NCI-H1417 treated with DMSO at 0.1 percent for 48 hours (cell line): Measurements from ENCODE around the gene HIGD1C.
"Not testable (repeated sequence)": the region's sequence is repeated elsewhere in the genome, so short reads cannot be mapped to it uniquely, and the experiment has no call there.

Experiments
- DNase-seq: peaks from one replicate; lab custom pipeline; 2025; lab: John Stamatoyannopoulos, UW

Gene HIGD1C

DNA sequence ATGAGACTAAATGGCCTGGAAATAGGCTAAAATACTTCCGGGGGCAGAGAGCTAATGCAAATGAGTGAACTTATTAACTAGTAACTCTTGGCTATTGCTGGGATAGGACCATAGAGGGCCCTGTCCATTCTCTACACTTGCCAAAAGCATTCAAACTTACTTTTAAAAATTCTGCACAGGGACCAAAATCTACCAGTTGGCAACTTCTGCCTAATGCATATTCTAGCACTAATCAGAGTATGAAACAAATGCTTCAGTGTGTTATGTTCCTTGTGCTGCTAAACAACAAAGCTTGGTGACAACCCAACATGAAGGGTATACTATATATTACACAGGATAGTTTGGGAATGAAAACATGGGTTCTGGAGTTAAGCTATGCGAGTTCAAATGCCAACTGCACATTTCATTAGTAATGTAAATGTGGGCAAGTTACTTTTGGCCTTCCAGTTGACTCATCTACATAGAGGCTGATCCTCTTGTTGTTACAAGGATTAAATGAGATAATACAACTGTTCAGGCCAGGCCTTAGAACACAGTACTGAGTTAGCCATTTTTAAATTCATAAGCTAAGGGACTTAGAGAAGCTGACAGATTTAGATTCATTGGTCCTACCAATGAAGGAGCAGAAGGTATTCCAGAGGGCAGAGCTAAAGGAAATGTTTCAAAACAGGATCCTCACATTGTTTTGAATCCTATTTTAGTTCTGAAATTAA lies 32.4 kb downstream of the HIGD1C start:
- no peak for DNase-seq

DNA sequence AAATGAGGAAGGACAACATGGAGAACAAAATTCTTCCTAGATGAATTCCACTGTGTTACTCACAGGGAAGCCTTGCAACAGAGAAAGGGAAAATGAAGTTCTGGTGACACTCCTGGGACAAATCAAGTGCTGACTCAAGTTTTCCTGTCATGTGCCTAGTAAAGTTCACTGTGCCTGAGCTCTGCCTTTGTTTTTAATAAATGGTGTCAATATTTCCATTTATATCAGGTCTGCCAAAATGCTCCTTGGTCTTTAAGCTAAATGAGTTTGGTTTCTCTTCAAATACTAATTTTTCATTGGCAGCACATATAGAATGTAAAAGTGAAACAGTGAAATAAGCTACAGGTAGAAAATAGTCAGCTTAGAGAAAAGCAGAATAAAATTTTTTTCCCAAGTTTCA lies 33.0 kb downstream of the HIGD1C start:
- no peak for DNase-seq

DNA sequence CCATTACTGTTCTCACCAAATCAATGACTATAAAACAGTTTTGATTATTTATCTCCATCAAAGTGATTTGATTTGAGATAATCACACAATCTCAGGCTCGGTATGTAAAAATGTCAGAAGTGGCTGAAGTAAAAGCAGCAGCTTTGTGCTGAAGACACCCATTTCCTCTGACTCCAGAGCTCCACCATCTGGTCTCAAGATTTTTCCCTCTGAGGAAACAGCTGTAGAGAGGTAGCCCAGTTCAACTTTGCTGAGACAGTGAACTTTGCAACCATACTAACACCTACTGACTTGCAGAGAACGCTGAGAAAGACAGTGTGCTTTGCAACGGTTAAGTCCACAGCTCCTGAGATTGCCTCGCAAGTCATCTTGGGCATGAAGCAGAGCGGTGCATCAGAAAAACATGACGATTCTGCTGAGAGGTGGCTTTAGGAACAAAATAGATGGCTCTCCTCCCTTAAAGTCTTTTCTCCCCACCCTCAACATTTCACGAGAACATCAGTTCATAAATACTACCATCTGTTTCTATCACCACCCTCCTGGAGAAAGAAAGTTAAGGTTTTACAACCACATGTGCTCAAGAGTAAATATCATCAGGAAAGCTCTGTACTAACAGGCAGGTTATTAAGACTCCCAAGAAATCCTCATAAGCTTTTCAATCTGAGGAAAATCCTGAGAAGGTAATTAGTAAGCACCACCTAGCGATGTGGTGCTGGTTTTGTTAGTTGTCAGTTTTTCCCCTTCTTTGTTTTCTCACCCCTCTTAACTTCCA lies 34.8 kb downstream of the HIGD1C start:
- no peak for DNase-seq

DNA sequence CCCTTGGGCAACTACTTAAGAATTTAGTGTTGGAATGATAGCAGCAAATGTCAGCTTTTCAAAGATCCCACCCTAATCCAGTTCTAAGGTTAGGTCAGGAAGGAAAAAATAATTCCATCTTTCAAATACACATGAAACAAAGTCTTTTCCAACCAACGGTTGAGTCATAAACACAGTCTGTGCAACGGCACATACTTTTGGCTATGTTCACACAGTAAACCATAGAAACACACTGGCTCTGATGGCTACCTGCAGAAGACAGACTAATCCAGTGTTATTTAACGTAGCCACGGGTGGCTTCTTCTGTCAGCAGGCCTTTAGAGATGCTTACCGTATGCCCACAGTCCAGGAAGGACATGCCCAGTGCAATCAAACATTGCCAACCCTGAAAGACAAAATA lies 35.7 kb downstream of the HIGD1C start:
- no peak for DNase-seq

DNA sequence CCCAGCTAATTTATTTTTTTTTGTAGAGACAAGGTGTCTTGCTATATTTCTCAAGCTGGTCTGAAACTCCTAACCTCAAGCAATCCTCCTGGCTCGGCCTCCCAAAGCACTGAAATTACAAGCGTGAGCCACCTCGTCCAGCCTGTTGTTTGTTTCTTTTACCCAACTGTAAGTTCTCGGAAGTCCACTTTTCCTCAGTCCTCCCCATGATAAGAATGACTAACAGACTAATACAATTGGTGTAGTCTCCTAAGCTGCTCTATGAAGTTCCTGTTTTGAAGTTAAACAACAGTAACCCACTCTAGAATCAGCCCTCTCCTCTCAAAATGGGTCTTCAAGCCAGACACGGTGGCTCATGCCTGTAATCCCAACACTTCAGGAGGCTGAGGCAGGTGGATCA lies 36.5 kb downstream of the HIGD1C start:
- no peak for DNase-seq

DNA sequence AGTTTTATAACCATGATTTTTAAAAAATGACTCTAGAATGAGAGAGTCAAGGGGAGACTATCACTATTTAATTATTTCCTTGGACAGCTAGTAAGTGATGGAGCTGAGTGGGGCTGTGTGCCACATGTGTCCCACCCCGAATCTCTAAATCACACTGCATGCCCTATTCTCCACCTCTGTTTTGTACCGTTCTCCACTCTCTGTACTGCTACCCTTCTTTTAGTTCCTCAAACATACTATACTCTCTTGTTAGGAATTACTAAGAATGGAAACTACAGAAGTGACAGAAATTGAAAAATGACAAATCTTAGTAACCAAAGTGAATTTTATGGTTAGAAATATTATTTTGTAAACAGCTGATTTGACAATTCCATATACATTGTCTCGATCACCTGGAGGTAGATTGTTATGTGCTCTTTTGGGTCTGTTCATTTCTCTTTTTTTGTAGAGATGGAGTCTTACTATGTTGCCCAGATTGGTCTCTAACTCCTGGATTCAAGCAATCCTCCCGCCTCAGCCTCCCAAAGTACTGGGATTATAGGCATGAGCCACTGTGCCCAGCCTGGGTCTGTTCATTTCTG lies 37.9 kb downstream of the HIGD1C start:
- DNase-seq = no peak

DNA sequence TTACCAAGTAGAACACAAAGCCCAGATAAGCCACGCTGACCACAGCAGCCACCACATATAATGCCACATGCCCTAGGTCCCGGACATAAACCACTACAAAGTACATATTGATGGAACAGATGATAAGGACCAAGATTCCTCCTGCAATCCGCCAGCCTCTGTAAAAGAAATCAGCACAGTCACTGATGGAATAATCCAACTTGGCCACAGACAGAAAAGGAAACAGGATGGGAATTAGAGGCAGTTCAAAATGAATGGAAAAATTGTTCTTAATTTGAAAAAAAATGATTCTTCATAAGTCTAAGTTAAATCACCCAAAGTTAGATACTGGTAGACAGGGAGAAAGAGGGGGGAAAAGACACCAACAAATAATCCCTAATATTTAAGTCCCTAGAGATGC lies 38.4 kb downstream of the HIGD1C start:
- DNase-seq = no peak

DNA sequence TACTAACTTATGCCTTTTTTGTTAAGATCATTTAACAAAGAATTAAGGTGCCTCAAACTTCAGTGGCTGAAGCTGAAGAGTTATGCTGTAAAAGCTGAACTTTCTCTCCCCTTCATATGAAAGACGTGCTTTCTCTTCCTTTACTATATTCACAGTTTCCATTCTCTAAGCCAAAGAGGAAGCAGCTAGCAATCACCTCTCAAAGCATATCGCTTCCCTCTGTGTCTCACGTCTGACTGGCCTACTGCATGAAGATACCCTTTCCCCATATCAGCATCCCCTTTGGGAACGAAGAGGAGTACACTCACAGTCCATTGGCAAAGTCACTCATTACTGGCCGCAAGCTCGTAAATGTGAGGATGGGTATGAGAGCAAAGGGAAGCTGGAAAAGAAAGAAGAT lies 38.9 kb downstream of the HIGD1C start:
- DNase-seq = no peak

DNA sequence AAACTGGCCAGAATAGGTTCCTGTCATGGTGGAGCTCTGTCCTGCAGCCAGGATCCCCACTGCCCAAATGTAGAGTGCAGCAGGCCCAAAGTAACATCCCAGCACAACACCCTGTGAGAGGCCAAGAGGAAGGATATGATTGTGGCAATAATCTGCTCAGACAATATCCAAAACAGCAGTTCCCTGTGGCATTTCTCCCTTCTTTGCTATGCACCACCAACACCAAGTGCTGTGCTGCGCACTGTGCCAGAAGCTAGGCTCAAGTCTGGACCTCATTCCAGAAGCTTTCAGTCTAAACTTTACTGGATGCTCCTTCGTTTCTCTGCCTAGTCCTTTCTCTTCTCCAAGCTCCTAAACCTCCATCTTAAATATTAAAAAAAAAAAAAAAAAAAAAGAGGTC lies 40.5 kb downstream of the HIGD1C start:
- DNase-seq = no peak

DNA sequence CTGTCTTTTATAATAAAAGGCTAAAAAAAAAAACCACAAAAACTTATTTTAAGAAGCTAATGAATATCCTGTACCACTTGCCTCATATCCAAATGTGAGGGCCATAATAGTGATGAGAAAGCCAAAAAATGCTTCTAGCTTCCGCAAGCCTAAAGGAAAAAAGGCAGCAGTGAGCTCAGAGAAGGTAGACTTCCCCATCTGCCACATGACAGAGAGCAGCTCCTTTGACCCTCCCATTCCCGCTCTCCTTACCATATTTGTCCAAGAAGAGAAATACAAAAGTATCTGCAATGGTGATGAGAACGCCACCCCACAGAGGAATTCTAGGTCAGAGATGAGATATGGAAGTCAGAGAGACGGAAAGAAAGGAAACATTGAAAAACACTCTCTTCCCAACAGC lies 46.7 kb downstream of the HIGD1C start:
- DNase-seq = no peak

DNA sequence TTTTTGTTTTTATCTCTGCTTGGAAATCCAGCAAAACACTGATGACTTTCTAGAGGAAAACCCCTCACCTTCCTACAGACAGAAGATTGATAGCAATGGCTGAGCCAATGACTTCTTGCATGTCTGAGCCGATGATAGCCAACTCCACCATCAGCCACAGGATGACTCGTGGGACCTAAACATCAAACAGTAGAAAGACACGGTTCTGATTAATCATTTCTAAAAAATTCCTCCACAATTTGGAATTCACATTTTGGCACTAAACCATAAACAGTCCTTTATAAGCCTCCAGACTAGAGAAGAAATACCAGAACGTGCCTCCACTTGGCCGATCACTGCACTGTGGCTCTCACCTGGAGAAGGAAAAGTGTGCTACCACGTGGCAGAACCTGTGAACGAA lies 47.9 kb downstream of the HIGD1C start:
- no peak for DNase-seq

DNA sequence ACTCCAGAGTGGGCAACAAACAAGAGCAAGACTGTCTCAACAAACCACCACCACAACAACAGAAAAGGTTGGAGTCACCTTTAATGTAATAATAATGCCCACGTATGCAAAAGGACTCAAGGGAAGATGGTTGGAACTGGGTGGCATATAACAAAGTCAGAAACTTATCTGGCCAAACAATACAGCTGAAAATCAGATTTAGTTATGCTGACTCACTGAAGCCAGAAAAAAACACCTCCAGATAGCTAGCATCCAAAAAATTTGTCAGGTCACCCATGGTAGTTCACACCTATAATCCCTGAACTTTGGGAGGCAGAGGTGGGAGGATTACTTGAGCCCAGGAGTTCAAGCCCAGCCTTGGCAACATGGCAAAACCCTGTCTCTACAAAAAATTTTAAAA lies 49.5 kb downstream of the HIGD1C start:
- DNase-seq = no peak

DNA sequence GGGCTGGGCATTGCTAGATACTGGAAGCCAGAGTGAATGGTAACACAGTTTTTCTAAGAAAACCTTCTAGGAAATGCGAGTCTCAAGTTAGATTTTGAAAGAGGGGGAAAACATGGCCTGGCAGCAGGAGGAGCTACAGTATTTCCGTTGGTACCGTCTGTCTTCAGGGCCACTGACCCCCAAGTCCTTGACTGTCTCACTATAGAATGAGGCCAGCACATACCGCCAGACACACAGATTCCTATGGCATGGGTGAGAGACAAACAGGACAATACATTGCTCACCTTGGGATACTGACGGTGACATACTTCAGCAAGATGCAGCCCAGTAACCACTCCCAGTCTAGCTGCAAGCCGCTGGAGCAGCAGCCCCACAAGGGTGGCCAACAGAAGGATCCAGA lies 52.2 kb downstream of the HIGD1C start:
- DNase-seq = no peak

DNA sequence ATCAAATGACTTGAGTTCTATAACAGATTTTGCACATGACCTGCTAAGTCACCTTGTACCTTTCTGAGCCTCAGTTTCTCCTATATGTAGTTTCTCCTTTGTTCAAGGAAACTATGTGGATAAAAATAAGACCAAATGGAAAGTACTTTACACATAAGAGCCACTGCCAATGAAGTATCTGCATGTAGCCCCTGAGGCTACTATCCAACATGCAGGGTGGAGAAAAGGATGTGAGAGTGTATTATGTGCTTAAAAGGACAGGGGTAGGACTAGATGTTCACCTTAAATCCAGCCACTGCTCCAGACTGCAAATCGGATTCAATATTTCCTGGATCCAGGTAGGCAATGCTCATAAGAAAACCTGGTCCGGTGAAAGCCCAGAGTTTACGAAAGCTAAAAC lies 52.7 kb downstream of the HIGD1C start:
- DNase-seq = no peak

DNA sequence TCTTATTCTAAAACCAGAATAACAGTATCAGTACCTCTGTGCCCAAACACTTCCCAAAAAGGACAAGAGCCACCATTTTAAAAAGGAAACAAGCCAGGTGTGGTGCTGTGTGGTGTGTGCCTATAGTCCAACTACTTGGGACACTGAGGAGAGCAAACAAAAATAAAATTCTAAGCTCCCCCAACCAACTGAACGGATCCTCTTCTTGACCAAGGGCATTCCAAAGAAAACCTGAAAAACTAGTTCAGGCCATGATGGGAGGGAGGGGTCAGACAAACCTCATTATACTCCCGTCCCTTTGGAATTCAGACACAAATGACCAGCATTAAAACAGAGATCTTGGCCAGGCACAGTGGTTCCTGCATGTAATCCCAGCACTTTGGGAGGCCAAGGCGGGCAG lies 53.3 kb downstream of the HIGD1C start:
- DNase-seq = no peak

DNA sequence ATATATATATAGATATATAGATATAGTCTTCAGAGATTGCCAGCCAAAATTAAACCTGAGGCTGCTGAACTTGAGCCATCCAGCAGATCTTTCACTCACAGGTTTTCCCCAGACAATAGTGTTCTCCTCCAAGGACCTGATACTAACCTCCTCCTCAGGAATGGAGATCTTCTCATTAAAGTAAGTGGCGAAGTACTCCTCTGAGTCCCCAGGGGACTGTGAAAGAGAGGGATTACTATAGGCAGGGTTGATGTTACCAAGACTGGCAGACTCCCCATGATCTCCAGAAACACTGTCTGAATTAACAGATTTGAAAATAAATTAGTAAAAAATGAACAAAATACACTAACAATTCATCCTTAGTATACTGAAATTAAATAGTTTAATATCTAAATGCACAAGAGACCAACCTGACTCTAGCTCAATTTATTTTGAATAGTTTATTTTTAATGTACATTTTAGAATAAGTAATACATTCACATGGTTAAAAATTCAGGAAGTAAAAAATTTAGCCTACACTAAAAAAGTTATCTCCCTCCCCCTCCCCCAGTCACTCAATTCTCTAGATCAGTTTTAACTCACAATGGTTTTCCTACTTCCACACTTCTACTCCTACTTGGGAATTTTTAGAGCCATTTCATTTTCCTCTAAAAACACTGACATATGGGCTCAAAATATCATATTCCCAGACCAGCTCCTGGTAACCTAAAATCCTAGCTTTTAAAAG lies 56.1 kb downstream of the HIGD1C start:
- no peak for DNase-seq

DNA sequence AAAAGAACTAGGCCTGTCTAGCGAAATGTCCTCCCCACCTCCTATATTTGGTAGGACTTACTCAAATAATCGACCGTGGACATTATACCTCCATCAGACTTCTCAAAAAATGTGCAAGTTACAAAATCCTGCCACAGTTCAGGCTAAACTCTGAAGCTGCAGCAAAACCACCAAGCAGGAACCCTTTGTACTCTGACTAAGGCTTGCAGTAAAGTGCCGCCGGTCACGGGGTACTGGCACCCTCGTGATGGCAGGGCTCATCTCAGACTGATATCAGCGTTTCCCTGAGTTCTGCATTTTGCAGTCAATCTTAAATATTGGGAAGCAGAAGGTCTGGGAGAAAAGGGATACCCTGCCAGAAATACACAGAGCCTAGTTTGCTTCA lies 56.7 kb downstream of the HIGD1C start:
- no peak for DNase-seq

DNA sequence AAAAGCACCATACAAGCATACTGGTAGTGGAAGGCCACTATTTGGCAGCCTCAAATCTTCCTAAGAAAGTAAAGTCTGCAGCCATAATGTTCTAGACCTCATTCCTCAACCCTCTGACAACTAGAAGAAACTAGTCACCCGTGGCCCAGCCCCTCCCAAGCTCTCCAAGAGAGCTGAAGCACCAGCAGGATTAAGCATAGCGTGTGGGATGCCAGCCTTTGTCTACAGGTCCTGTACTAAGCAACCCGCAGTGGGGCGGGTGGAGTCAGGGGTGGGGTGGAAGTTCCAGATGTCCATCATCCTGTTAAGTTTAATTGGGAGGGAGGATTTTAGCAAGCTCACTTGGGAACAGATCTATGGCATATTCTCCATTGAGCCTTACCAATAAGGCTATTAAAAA lies 59.6 kb downstream of the HIGD1C start:
- no peak for DNase-seq

DNA sequence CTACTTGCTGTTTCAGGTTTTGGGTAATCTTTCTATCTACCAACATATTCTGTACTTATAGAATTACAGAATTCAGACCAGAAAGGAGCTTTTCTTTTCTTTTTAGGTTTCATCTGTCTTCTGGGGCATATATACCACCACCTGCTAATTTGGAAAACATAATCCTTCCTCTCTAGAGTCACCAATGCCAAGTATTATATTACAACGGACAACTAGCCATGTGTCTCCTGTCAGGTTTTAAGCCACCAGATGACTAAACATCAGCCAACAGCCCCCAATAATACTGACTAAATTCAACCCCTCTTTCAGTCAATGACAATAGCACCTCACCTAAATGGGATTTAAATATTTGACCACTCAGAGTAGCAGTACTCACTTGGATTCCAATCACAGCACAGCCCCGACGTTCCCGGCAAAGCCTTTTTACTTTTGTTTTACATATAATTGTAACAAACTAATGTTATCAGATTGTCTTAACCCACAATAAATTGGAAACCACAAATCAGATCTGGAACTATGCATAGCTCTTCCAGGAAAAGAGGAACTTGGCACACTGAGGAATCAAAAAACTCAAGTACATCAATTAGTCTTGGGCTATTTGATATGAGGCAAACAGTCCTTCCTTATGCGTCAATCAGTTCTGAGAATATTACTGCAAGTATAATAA lies 60.4 kb downstream of the HIGD1C start:
- DNase-seq = no peak

DNA sequence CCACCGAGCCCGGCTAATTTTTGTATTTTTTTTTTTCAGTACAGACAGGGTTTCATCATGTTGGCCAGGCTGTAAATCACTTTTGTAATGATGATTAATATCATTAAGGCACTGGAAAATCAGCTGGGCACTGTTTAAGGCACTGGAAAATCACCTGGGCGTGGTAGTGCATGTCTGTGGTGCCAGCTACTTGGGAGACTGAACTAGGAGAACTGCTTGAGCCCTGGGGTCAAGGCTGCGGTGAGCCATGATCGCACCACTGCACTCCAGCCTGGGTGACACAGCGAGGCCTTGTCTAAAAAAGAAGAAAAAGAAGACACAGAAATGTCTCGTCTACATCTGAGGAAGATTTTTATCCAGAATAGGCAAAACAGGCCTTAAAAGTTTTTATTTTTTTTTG lies 61.1 kb downstream of the HIGD1C start:
- no peak for DNase-seq

DNA sequence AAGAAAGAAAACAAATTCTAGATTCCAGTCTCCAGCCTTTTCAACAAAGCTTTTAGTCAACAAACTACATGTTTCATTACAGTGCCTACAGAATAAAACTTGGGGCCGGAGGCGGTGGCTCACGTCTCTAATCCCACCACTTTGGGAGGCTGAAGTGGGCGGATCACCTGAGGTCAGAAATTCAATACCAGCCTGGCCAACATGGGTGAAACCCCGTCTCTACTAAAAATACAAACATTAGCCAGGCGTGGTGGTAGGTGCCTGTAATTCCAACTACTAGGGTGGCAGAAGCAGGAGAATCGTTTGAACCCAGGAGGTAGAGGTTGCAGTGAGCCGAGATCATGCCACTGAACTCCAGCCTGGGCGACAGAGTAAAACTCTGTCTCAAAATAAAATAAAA lies 62.1 kb downstream of the HIGD1C start:
- DNase-seq = not testable (repeated sequence)

DNA sequence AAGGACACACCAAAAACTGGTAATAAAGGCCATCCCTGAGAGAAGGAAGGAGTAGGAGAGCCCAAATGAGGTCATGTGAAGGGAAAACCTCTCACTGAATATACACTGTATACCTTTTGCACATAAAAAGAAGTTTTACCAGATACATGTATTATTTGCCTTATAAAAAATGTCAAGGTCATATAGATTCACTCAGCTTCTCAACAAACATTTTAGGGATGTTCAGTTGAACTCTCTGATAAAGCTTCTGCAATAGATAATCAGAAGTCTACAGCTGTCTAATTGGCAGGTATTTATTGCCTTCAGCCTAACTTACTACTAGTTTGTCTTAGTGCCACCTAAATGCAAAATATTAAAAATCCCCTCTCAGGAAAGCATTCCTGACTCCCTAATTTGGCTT lies 65.1 kb downstream of the HIGD1C start:
- no peak for DNase-seq
